ENCODE data around the gene TMC6.

Gene TMC6

GRCh38 chr17:78064708-78065107, 63.8 kb downstream of the TMC6 start:
- DNase-seq (ENCODE audit: low read depth) = no peak
- no peak overlapping the region for H3K4me3 ChIP-seq (ENCODE audit: low read length)
- TF ChIP-seq CTCF (conservative IDR thresholded peaks at IDR 0.05; ENCODE audit: low read length) = no peak

GRCh38 chr17:78063489-78063888, 65.1 kb downstream of the TMC6 start:
- no peak for DNase-seq (ENCODE audit: low read depth)
- no peak overlapping the region for H3K4me3 ChIP-seq (ENCODE audit: low read length)
- no peak for TF ChIP-seq CTCF (conservative IDR thresholded peaks at IDR 0.05; ENCODE audit: low read length)

GRCh38 chr17:78062596-78062995, 66.0 kb downstream of the TMC6 start:
- H3K4me3 ChIP-seq (ENCODE audit: low read length) = no peak overlapping the region
- TF ChIP-seq CTCF (conservative IDR thresholded peaks at IDR 0.05; ENCODE audit: low read length) = no peak
- DNase-seq (ENCODE audit: low read depth) = no peak
